Measurements from ENCODE around the gene WBP4.
A peak's percentile ranks its signal among the peaks of the same experiment; 100 is the strongest.
"Not testable (repeated sequence)": the region's sequence is repeated elsewhere in the genome, so short reads cannot be mapped to it uniquely, and the experiment has no call there.

Gene WBP4

DNA sequence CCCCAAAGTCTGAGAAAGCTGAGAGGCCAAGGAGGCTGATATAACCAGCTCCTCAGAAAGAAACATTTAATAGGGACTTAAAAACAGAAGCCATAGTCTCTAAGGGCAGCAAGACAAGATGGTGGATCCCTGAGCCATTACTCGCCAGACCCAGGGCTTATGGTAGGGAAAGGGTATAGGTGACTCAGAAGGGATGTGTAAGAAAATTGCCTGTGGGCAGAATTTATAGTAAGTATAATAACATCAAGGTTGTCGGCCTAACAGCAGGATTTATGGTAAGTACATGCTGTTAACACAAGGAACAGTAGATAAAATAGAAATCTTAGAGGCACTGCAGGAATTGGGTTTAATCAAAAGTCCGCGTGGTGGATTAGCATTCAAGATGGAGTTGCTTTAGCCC lies 56.6 kb downstream of the WBP4 start:
- no peaks in the 10 kb centered on the region for H3K9me3 ChIP-seq (ENCODE audit: control insufficient read depth in 2 of 2, low read length in 2 of 2)
- H3K27me3 ChIP-seq (ENCODE audit: control insufficient read depth in 2 of 2, insufficient read depth in 2 of 2, low read length in 2 of 2): no peaks in the 10 kb centered on the region
- no peaks in the 10 kb centered on the region for H3K36me3 ChIP-seq (ENCODE audit: control insufficient read depth in 2 of 2, insufficient read depth in 2 of 2, low read length in 2 of 2)
- H3K9ac ChIP-seq (ENCODE audit: low read depth in 1 of 2, low read length in 2 of 2): no peak overlapping the region
- H3K4me3 ChIP-seq (ENCODE audit: low read length in 2 of 2): no peak overlapping the region
- H3K27ac ChIP-seq (ENCODE audit: low read depth in 2 of 2, low read length in 2 of 2): no peak overlapping the region
- no peaks in the 10 kb centered on the region for H3K4me1 ChIP-seq (ENCODE audit: control insufficient read depth in 2 of 2, insufficient read depth in 2 of 2, low read length in 2 of 2)

DNA sequence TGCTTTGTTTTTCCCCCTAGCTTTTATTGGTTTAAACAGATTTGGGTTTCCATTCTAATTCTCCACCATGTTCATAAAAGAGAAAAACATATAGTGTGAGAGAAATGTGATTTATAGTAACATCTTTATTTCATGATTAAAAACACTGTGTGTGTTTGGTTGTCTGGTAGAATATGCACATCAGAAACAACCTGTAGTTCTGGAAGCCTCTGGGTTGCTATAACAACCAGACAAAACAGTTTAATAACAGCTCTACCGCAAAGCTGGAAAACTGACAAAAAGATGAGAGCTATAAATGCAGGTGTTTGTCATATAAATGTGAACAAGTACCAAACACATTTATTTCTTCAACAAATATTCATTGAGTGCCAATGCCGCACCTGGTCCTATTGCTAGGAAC lies 61.5 kb downstream of the WBP4 start:
- H3K9me3 ChIP-seq (ENCODE audit: control insufficient read depth in 2 of 2, low read length in 2 of 2): no peaks in the 10 kb centered on the region
- H3K9ac ChIP-seq (ENCODE audit: low read depth in 1 of 2, low read length in 2 of 2): no peak overlapping the region
- no peaks in the 10 kb centered on the region for H3K27me3 ChIP-seq (ENCODE audit: control insufficient read depth in 2 of 2, insufficient read depth in 2 of 2, low read length in 2 of 2)
- no peak overlapping the region for H3K27ac ChIP-seq (ENCODE audit: low read depth in 2 of 2, low read length in 2 of 2)
- no peak overlapping the region for H3K4me3 ChIP-seq (ENCODE audit: low read length in 2 of 2)
- no peaks in the 10 kb centered on the region for H3K36me3 ChIP-seq (ENCODE audit: control insufficient read depth in 2 of 2, insufficient read depth in 2 of 2, low read length in 2 of 2)
- H3K4me1 ChIP-seq (ENCODE audit: control insufficient read depth in 2 of 2, insufficient read depth in 2 of 2, low read length in 2 of 2): no peaks in the 10 kb centered on the region

DNA sequence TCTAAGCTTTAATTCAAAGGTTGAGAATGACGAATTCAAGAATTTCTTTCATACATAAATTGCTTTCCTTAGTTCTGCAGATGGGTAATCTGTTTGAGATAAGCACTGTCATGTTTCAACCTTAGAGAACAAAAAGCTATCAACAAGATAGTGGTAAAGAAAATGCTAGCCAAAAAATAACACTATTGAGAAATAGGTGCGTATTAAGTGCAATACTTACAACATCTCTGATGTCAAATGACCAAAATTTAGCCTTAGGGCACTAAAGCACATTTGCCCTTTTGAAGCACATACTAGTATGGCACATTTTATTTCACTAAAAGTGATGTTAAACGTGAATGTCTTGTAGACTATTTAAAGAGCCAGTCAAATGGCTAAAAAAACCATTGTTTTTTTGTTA lies 66.4 kb downstream of the WBP4 start:
- Histone ChIP-seq H3K4me3 (ENCODE audit: low read length in 2 of 2) (no peak overlapping the region), H3K4me1 (ENCODE audit: control insufficient read depth in 2 of 2, insufficient read depth in 2 of 2, low read length in 2 of 2) (peaks cover 4 to 14% of the 10 kb centered on the region in 2 donors), H3K36me3 (ENCODE audit: control insufficient read depth in 2 of 2, insufficient read depth in 2 of 2, low read length in 2 of 2) (no peaks in the 10 kb centered on the region), H3K27me3 (ENCODE audit: control insufficient read depth in 2 of 2, insufficient read depth in 2 of 2, low read length in 2 of 2) (no peaks in the 10 kb centered on the region), H3K9ac (ENCODE audit: low read depth in 1 of 2, low read length in 2 of 2) (no peak overlapping the region), H3K27ac (ENCODE audit: low read depth in 2 of 2, low read length in 2 of 2) (no peak overlapping the region), H3K9me3 (ENCODE audit: control insufficient read depth in 2 of 2, low read length in 2 of 2) (no peaks in the 10 kb centered on the region)

DNA sequence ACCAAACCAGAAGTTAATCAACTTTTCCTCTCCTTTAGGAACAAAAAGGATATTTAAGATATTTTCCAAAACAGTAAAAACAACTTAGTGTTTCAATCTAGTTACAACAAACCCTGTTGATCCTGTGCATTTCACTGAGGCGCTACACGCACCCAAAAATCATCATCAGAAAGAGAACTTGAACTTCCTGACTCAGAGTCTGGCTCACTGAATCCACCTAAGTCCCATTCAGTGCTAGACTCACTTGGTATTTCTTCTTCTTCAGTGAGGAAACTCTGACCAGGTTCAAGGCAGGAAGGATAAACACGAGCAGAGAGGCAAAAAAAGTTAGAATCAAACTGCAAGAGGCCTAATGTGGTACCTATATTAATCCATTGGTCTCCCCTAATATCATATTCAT lies 69.0 kb downstream of the WBP4 start:
- Histone ChIP-seq H3K9ac (ENCODE audit: low read depth in 1 of 2, low read length in 2 of 2) (no peak overlapping the region), H3K4me1 (ENCODE audit: control insufficient read depth in 2 of 2, insufficient read depth in 2 of 2, low read length in 2 of 2) (peaks cover 7 to 14% of the 10 kb centered on the region in 2 donors), H3K27ac (ENCODE audit: low read depth in 2 of 2, low read length in 2 of 2) (no peak overlapping the region), H3K9me3 (ENCODE audit: control insufficient read depth in 2 of 2, low read length in 2 of 2) (no peaks in the 10 kb centered on the region), H3K4me3 (ENCODE audit: low read length in 2 of 2) (peak overlapping the region in 1 of 2 donors; percentile 29), H3K27me3 (ENCODE audit: control insufficient read depth in 2 of 2, insufficient read depth in 2 of 2, low read length in 2 of 2) (no peaks in the 10 kb centered on the region), H3K36me3 (ENCODE audit: control insufficient read depth in 2 of 2, insufficient read depth in 2 of 2, low read length in 2 of 2) (no peaks in the 10 kb centered on the region)

DNA sequence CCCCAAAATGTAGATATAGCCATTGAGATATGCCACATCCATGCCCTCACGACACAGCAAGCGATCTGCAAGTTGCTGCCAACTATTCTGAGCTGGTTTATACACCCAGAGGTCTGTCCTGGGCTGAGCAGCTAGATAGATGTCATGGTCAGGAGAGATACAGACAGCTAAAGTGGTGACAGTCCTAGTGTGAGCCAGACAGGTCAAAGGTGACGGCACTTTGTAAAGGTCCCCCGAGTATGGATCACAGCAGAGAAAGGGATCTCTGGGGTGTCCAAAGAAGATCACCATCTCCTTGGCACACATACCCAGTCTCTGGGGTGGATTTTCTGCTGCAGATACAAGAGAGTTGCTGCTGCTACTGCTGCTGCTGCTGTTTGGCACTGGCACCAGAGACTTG lies 69.9 kb downstream of the WBP4 start:
- H3K4me3 ChIP-seq (ENCODE audit: low read length in 2 of 2): peak overlapping the region; percentile 6 to 17
- H3K4me1 ChIP-seq (ENCODE audit: control insufficient read depth in 2 of 2, insufficient read depth in 2 of 2, low read length in 2 of 2): peaks cover 7 to 14% of the 10 kb centered on the region in 2 donors
- H3K27ac ChIP-seq (ENCODE audit: low read depth in 2 of 2, low read length in 2 of 2); H3K9ac ChIP-seq (ENCODE audit: low read depth in 1 of 2, low read length in 2 of 2); H3K27me3 ChIP-seq (ENCODE audit: control insufficient read depth in 2 of 2, insufficient read depth in 2 of 2, low read length in 2 of 2); H3K9me3 ChIP-seq (ENCODE audit: control insufficient read depth in 2 of 2, low read length in 2 of 2); H3K36me3 ChIP-seq (ENCODE audit: control insufficient read depth in 2 of 2, insufficient read depth in 2 of 2, low read length in 2 of 2): not testable (repeated sequence)

GRCh38 chr13:41131660-41132511 lies 70.6 kb downstream of the WBP4 start:
- H3K4me1 ChIP-seq (ENCODE audit: control insufficient read depth in 2 of 2, insufficient read depth in 2 of 2, low read length in 2 of 2): peaks cover 7 to 14% of the 10 kb centered on the region in 2 donors
- not testable (repeated sequence) for H3K9me3 ChIP-seq (ENCODE audit: control insufficient read depth in 2 of 2, low read length in 2 of 2)
- H3K9ac ChIP-seq (ENCODE audit: low read depth in 1 of 2, low read length in 2 of 2): peak overlapping the region; percentile 65 to 66

GRCh38 chr13:41132512-41133152 lies 71.3 kb downstream of the WBP4 start, which contains the start of gene KBTBD6:
Gene KBTBD6, minus strand, starts transcription at chr13:41132802. Its CDS starts 291 bp downstream, at chr13:41132511.
- Histone ChIP-seq H3K27ac (ENCODE audit: low read depth in 2 of 2, low read length in 2 of 2) (peak within 1 kb of the TSS; percentile 56 to 69), H3K9ac (ENCODE audit: low read depth in 1 of 2, low read length in 2 of 2) (peak within 1 kb of the TSS; percentile 66 to 80), H3K27me3 (ENCODE audit: control insufficient read depth in 2 of 2, insufficient read depth in 2 of 2, low read length in 2 of 2) (no peaks in the 10 kb centered on the region), H3K4me3 (ENCODE audit: low read length in 2 of 2) (peak within 1 kb of the TSS; percentile 91 to 95), H3K36me3 (ENCODE audit: control insufficient read depth in 2 of 2, insufficient read depth in 2 of 2, low read length in 2 of 2) (no peaks in the 10 kb centered on the region), H3K9me3 (ENCODE audit: control insufficient read depth in 2 of 2, low read length in 2 of 2) (no peaks in the 10 kb centered on the region), H3K4me1 (ENCODE audit: control insufficient read depth in 2 of 2, insufficient read depth in 2 of 2, low read length in 2 of 2) (peaks cover 7 to 14% of the 10 kb centered on the region in 2 donors)

More at GRCh38 chr13:41131660-41132511, 70.6 kb downstream of the WBP4 start:
- Histone ChIP-seq H3K27ac (ENCODE audit: low read depth in 2 of 2, low read length in 2 of 2) (peak overlapping the region; percentile 56 to 69), H3K4me3 (ENCODE audit: low read length in 2 of 2) (peak overlapping the region; percentile 91 to 95)
- H3K36me3 ChIP-seq (ENCODE audit: control insufficient read depth in 2 of 2, insufficient read depth in 2 of 2, low read length in 2 of 2); H3K27me3 ChIP-seq (ENCODE audit: control insufficient read depth in 2 of 2, insufficient read depth in 2 of 2, low read length in 2 of 2): not testable (repeated sequence)

Measured in mucosa of rectum (tissue), 2 donors.